Activated CD4-positive, alpha-beta T cell treated with anti-CD3 and anti-CD28 coated beads, Interleukin-2, amount 10 ng/mL, durations not matched to agents 24 days and 14 days (primary cell): ENCODE data around the gene ITCH. TPM values are rescaled to one million over a fixed set of nuclear protein-coding genes. Genes with fewer than 3 reads are reported as not detected.
"Not testable (repeated sequence)": the region's sequence is repeated elsewhere in the genome, so short reads cannot be mapped to it uniquely, and the experiment has no call there.

Experiments
- DNase-seq: peaks from one replicate; pipeline ENCODE4 v3.0.0; 2022
- H3K27ac Mint-ChIP-seq: one replicate; pipeline ENCODE4 v1.8.0; 2022; ENCODE audit warnings: mild to moderate bottlenecking, mixed read lengths
- H3K27me3 Mint-ChIP-seq: one replicate; pipeline ENCODE4 v1.8.0; 2022; ENCODE audit warnings: mixed read lengths
- H3K36me3 Mint-ChIP-seq: one replicate; pipeline ENCODE4 v1.8.0; 2022; ENCODE audit warnings: low read depth, mild to moderate bottlenecking, mixed read lengths
- H3K4me1 Mint-ChIP-seq: one replicate; pipeline ENCODE4 v1.8.0; 2021; ENCODE audit warnings: mixed read lengths
- H3K4me3 Mint-ChIP-seq: one replicate; pipeline ENCODE4 v1.8.0; 2022; ENCODE audit warnings: mild to moderate bottlenecking, moderate library complexity, mixed read lengths
- H3K9me3 Mint-ChIP-seq: one replicate; pipeline ENCODE4 v1.8.0; 2021; ENCODE audit warnings: mixed read lengths
- intact Hi-C: fragments of 100-400 bp; cut with micrococcal nuclease; formaldehyde crosslinking; loops from one replicate; pipeline ENCODE4 v1.15.1; 2023
- total RNA-seq: library from RNA; stranded (reverse); gene quantifications from 2 replicates; pipeline ENCODE4 v1.2.3, GENCODE V29; 2022

The ITCH gene
- total RNA-seq, 1 donor from 2014 or later, result 55.6 TPM

DNA sequence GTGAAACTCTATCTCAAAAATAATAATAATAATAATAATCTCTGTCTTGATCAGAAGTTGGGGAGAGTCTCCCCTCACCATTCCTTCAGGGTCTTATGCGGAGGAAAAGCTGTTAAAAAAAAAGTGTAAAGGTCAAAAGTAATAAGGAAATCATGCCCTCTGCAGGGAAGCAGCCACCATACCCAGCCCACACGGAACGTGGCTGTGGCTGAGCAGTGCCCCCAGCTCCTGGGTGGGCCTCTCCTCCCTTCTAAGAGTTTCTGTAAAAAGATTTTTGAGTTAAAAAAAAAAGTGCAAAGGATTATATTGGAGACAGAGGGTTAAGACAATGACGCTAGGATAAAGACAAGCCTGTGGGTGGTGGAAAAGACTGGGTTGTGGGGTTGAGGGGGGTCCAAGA, 29.3 kb upstream of the ITCH start:
- intact Hi-C loops, result no loop called here
- H3K27me3 Mint-ChIP-seq, result peaks cover 2% of the 10 kb centered on the region
- no peaks in the 10 kb centered on the region for H3K36me3 Mint-ChIP-seq
- H3K27ac Mint-ChIP-seq, result no peak overlapping the region
- H3K4me3 Mint-ChIP-seq, result no peak overlapping the region
- DNase-seq, result no peak
- peaks cover 2% of the 10 kb centered on the region for H3K4me1 Mint-ChIP-seq
- no peaks in the 10 kb centered on the region for H3K9me3 Mint-ChIP-seq

DNA sequence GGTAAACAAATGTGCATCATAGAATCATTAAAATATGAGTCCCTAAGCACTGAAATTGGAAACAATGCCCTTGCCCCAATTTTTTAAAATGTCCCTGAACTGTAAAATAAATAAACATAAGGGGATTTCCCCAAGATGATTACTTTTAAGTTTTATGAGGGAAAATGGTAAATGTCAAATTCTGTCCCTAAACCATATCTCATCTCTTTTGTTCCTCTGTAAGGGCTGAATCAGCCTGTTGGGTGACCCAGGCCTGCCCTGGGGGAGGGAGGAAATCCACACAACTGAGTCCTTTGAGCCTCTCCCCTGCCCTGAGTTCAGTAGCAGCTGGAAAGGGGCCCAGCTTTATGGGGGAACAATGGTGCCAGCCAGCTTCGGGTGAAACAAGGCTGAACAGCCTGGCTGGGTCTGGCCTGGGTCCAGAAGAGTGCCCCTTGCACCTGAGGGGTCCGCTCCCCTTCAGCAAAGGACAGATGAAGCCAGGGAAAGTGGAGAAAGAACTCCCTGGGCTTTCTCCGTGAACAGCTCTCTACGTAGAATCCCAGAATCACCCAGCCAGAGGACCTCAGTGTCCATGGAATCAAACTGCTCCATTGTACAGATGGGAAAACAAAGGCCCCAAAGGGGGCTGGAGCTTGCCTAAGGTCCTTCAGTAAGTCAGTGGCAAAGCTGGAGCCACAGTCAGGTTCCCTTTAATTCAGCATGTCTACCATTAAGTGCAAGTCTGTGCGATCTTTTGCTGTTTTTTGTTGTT, 28.2 kb upstream of the ITCH start:
- peaks cover 2% of the 10 kb centered on the region for H3K4me1 Mint-ChIP-seq
- no peaks in the 10 kb centered on the region for H3K9me3 Mint-ChIP-seq
- H3K27ac Mint-ChIP-seq, result no peak overlapping the region
- peaks cover 2% of the 10 kb centered on the region for H3K27me3 Mint-ChIP-seq
- intact Hi-C loops, result no loop called here
- H3K4me3 Mint-ChIP-seq, result no peak overlapping the region
- DNase-seq, result no peak
- H3K36me3 Mint-ChIP-seq, result no peaks in the 10 kb centered on the region

DNA sequence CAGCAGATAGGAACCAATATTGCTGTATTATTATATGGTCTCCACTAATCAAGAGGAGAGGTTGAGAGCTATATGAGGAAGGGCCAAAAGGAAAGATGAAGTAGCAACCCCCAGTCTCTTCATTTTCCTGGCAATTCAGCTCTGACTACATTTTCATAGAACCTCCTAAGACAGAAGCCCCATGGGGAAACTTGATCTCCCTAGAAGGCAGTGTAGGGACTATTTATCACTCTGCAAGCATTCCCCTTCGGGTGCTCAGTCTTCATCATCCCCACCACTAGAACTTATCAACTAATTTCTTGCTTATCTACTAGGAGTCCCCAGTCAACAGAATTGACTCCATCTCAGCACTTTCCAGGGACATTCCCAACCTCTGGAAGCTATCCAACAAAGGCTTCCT, 25.5 kb upstream of the ITCH start:
- Mint-ChIP-seq H3K36me3 (no peaks in the 10 kb centered on the region), H3K27me3 (no peaks in the 10 kb centered on the region), H3K27ac (no peak overlapping the region), H3K9me3 (no peaks in the 10 kb centered on the region), H3K4me3 (no peak overlapping the region), H3K4me1 (peaks cover 2% of the 10 kb centered on the region)
- intact Hi-C loops, result no loop called here
- no peak for DNase-seq

DNA sequence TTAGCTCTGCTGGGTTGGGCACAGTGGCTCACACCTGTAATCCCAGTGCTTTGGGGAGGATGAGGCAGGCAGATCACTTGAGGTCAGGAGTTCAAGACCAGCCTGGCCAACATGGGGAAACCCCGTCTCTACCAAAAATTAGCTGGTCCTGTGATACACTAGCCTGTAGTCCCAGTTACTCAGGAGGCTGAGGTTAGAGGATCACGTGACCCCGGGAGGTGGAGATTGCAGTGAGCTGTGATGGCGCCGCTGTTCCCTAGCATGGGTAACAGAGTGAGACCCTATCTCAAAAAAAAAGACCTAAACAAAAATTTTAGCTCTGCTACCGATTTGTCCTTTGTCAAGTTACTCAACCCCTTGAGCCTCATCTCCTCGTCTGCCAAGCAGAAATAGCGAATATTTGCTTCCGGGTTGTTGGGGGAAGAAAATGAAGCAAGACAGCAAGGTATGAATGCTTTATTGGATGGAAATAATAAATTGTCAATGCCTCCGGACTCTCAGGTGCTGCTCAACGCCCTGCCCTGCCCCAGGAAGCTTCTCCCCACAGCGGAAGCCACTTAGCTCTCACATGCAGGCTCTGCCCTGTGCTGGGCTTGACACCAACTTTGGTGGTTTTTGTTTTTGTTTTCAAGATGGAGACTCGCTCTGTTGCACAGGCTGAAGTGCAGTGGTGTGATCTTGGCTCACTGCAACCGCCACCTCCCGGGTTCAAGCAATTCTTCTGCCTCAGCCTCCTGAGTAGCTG, 24.9 kb upstream of the ITCH start:
- Mint-ChIP-seq H3K27me3 (no peaks in the 10 kb centered on the region), H3K4me3 (no peak overlapping the region), H3K36me3 (no peaks in the 10 kb centered on the region), H3K9me3 (no peaks in the 10 kb centered on the region), H3K27ac (no peak overlapping the region), H3K4me1 (peaks cover 2% of the 10 kb centered on the region)
- DNase-seq, result no peak
- intact Hi-C loops, result no loop called here

DNA sequence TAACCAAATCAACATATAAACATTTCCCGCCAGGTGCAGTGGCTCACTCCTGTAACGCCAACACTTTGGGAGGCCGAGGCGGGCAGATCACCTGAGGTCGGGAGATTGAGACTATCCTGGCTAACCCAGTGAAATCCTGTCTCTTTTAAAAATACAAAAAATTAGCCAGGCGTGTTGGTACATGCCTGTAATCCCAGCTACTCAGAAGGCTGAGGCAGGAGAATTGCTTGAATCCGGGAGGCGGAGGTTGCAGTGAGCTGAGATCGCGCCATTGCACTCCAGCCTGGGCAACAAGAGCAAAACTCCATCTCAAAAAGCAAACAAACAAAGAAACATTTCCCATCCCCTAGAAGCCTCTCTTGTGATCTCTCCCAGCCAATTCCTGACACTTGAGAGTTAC, 22.3 kb upstream of the ITCH start:
- DNase-seq, H3K36me3 Mint-ChIP-seq, intact Hi-C loops, H3K9me3 Mint-ChIP-seq, H3K4me1 Mint-ChIP-seq, H3K4me3 Mint-ChIP-seq, H3K27me3 Mint-ChIP-seq, H3K27ac Mint-ChIP-seq: not testable (repeated sequence)

DNA sequence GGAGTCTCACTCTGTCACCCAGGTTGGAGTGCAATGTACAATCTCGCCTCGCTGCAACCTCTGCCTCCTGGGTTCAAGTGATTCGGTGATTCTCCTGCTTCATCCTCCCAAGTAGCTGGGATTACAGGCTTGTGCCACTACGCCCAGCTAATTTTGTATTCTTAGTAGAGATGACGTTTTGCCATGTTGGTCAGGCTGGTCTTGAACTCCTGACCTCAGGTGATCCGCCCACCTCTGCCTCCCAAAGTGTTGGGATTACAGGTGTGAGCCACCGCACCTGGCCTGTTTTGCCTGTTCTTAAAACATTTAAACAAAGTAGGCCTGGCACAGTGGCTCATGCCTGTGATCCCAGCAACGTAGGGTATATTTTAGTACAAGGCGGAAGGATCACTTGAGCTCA, 21.9 kb upstream of the ITCH start:
- H3K4me1 Mint-ChIP-seq, H3K36me3 Mint-ChIP-seq, intact Hi-C loops, H3K27ac Mint-ChIP-seq, DNase-seq, H3K4me3 Mint-ChIP-seq, H3K27me3 Mint-ChIP-seq, H3K9me3 Mint-ChIP-seq: not testable (repeated sequence)

DNA sequence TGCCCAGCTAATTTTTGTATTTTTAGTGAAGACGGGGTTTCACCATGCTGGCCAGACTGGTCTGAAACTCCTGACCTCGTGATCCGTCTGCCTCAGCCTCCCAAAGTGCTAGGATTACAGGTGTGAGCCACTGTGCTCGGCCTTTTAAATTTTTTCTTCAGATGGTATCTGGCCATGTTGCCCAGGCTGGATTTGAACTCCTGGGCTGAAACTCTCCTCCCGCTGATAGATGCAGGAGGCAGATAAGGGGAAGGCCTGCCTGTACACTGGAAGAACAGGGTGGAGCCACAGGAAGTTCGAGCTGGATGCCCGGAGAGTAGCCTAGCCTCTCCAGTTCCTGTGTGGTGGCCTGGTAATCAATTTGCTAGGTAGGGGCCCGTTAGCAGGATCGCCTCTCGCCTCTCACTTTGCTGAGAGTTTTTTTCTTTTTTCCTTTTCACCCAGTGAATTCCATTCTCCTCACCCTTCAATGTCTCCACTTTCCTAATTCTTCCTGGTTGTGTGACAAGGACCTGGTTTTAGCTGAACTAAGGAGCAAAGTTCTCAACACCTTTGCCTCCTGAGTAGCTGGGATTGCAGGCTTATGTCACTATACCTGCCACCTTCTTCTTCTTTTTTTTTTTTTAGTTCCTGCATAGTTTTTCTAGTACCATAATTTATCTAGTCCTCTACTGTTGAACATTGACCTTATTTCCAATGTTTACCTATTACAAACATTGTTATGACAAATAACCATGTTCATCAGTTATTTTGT, 19.4 kb upstream of the ITCH start:
- Mint-ChIP-seq H3K4me1 (no peaks in the 10 kb centered on the region), H3K36me3 (no peaks in the 10 kb centered on the region), H3K27me3 (no peaks in the 10 kb centered on the region), H3K27ac (no peak overlapping the region), H3K4me3 (no peak overlapping the region), H3K9me3 (no peaks in the 10 kb centered on the region)
- no peak for DNase-seq
- intact Hi-C loops, result no loop called here

DNA sequence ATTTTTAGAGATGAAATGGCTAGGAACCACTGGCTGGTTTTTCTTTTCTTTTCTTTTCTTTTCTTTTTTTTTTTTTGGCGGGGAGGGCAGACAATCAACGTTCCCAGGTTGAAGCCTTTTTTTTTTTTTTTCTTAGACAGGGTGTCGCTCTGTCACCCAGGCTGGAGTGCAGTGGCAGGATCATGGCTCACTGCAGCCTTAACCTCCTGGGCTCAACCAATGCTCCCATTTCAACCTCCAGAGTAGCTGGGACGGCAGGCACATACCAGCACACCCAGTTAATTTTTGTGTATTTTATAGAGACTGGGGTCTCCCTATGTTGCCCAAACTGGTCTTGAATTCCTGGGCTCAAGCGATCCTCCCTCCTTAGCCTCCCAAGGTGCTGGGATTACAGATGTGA, 18.8 kb upstream of the ITCH start:
- no peak overlapping the region for H3K27ac Mint-ChIP-seq
- DNase-seq, result no peak
- H3K9me3 Mint-ChIP-seq, result no peaks in the 10 kb centered on the region
- H3K4me3 Mint-ChIP-seq, result no peak overlapping the region
- no peaks in the 10 kb centered on the region for H3K36me3 Mint-ChIP-seq
- intact Hi-C loops, result no loop called here
- H3K4me1 Mint-ChIP-seq, result no peaks in the 10 kb centered on the region
- no peaks in the 10 kb centered on the region for H3K27me3 Mint-ChIP-seq

DNA sequence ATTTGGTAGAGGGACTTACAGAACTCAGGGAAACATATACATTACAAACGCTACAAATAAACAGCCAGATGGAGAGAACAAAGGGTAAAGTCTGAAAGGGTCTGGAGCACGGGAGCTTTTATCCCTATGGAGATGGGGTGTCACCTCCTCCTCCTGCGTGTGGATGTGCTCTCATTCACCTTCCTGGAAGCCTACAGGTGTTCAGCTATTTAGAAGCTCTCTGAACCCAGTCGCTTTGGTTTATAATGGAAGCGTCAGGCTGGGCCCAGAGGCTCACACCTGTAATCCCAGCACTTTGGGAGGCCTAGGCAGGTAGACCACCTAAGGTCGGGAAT, 17.7 kb upstream of the ITCH start:
- Mint-ChIP-seq H3K27ac (no peak overlapping the region), H3K27me3 (no peaks in the 10 kb centered on the region), H3K4me1 (peaks cover 5% of the 10 kb centered on the region), H3K9me3 (no peaks in the 10 kb centered on the region), H3K4me3 (no peak overlapping the region), H3K36me3 (no peaks in the 10 kb centered on the region)
- no peak for DNase-seq
- intact Hi-C loops, result no loop called here

DNA sequence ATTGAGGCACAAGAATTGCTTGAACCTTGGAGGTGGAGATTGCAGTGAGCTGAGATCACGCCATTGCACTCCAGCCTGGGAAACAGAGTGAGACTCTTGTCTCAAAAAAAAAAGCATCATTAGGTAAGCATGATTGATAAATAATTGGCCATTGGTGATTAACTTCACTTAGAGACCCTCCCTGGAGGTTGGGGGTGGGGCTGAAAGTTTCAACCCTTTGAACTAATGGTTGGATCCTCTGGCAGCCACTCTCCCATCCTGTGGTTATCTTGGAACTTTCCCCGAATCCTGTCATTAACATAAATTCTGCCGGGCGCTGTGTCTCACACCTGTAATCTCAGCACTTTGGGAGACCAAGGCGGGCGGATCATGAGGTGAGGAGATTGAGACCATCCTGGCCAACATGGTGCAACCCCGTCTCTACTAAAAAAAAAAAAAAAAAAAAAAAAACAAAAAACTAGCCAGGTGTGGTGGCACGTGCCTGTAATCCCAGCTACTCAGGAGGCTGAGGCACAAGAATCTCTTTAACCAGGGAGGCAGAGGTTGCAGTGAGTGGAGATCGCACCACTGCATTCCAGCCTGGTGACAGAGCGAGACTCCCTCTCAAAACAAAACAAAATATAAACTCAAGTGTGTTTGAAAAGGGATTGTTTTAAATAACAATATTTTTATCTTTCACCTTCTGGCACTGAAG, 17.1 kb upstream of the ITCH start:
- not testable (repeated sequence) for H3K4me1 Mint-ChIP-seq

DNA sequence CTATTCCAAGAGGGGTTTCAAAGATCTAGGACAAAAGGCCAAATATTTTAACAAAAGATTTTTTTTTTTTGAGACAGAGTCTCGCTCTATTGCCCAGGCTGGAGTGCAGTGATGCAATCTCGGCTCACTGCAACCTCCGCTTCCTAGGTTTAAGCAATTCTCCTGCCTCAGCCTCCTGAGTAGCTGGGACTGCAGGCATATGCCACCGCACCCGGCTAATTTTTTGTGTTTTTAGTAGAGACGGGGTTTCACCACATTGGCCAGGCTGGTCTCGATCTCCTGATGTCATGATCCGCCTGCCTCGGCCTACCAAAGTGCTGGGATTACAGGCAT, 16.6 kb upstream of the ITCH start:
- H3K36me3 Mint-ChIP-seq, H3K27ac Mint-ChIP-seq, H3K9me3 Mint-ChIP-seq, DNase-seq, H3K4me1 Mint-ChIP-seq, H3K27me3 Mint-ChIP-seq, H3K4me3 Mint-ChIP-seq, intact Hi-C loops: not testable (repeated sequence)

More for the DNA sequence above, 17.1 kb upstream of the ITCH start:
- DNase-seq, H3K27ac Mint-ChIP-seq, H3K9me3 Mint-ChIP-seq, intact Hi-C loops, H3K36me3 Mint-ChIP-seq, H3K27me3 Mint-ChIP-seq, H3K4me3 Mint-ChIP-seq: not testable (repeated sequence)

DNA sequence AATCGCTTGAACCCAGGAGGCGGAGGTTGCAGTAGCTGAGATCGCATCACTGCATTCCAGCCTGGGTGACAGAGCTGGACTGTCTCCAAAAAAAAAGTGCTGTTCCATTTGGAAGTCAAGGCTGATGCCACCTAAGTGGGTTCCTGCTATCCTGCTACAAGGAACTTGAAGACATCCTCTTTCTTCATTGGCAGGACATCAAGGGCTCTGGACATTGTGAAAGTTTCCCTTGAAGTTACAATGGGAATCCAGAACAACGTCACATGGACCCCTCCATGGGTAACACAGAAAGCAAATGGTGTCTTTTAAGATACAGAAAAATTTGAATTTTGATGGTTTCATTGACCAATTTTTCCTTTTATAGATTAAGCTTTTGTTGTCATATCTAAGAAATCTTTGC, 15.5 kb upstream of the ITCH start:
- no peak for DNase-seq
- no peaks in the 10 kb centered on the region for H3K36me3 Mint-ChIP-seq
- intact Hi-C loops, result no loop called here
- no peaks in the 10 kb centered on the region for H3K27me3 Mint-ChIP-seq
- H3K4me1 Mint-ChIP-seq, result peaks cover 5% of the 10 kb centered on the region
- no peak overlapping the region for H3K4me3 Mint-ChIP-seq
- H3K27ac Mint-ChIP-seq, result no peak overlapping the region
- no peaks in the 10 kb centered on the region for H3K9me3 Mint-ChIP-seq

DNA sequence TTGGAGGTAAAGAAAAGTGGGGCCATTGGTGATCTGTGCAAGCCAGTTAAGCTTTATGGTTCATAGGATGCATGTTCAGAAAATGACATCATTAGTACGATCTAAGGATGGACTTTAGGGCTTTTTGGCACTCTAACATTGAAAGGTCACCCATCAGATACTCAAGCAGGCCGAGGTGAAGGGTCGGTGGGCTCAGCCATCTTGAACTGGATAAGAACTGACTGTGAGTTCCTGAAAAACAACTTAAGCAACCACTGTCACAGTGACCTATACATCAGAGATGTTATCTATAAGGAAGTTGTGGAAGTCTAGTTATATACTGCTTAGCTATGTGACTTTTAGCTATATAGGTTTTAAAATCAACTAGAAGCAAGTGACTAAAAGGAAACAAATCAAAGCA, 13.0 kb upstream of the ITCH start:
- H3K4me3 Mint-ChIP-seq, result no peak overlapping the region
- no peaks in the 10 kb centered on the region for H3K9me3 Mint-ChIP-seq
- peaks cover 2% of the 10 kb centered on the region for H3K27me3 Mint-ChIP-seq
- H3K4me1 Mint-ChIP-seq, result peaks cover 5% of the 10 kb centered on the region
- no peak for DNase-seq
- H3K27ac Mint-ChIP-seq, result no peak overlapping the region
- H3K36me3 Mint-ChIP-seq, result no peaks in the 10 kb centered on the region
- intact Hi-C loops, result no loop called here

DNA sequence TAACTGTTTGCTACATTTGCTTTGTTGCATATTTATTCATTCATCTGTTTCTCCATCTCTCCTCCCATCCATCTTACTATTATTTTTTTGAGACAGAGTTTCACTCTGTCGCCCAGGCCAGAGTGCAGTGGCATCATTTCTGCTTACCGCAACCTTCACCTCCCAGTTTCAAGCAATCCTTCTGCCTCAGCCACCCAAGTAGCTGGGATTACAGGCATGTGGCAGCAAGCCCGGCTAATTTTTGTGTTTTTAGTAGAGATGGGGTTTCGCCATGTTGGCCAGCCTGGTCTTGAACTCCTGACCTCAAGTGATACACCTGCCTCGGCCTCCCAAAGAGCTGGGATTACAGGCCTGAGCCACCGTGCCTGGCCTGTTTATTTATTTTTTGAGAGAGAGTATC, 9.6 kb upstream of the ITCH start:
- DNase-seq, H3K9me3 Mint-ChIP-seq, H3K27me3 Mint-ChIP-seq, H3K4me3 Mint-ChIP-seq, H3K36me3 Mint-ChIP-seq, H3K4me1 Mint-ChIP-seq, intact Hi-C loops, H3K27ac Mint-ChIP-seq: not testable (repeated sequence)
